ENCODE data around the gene HCAR3.
"Not testable (repeated sequence)": the region's sequence is repeated elsewhere in the genome, so short reads cannot be mapped to it uniquely, and the experiment has no call there.

Gene HCAR3

GRCh38 chr12:122721057-122721545 is 4.5 kb upstream of the HCAR3 start:
- DNase-seq: no peak

GRCh38 chr12:122715211-122715610 is 1.4 kb downstream of the HCAR3 start:
- DNase-seq: not testable (repeated sequence)

GRCh38 chr12:122713491-122714188 is 3.0 kb downstream of the HCAR3 start:
- not testable (repeated sequence) for DNase-seq

GRCh38 chr12:122711266-122711665 is 5.3 kb downstream of the HCAR3 start:
- DNase-seq: not testable (repeated sequence)

- not testable (repeated sequence) for DNase-seq
Measured at GRCh38 chr12:122710341-122710740, 6.3 kb downstream of the HCAR3 start.

- not testable (repeated sequence) for DNase-seq
Measured at GRCh38 chr12:122709287-122709686, 7.3 kb downstream of the HCAR3 start.

- not testable (repeated sequence) for DNase-seq
Measured at GRCh38 chr12:122703841-122704240, 12.8 kb downstream of the HCAR3 start.

GRCh38 chr12:122702890-122703611 is 13.6 kb downstream of the HCAR3 start, which contains the start of gene HCAR2:
Gene HCAR2 (minus strand): TSS chr12:122703357. CDS start chr12:122703283, 74 bp downstream.
- DNase-seq: not testable (repeated sequence)

GRCh38 chr12:122701481-122701880 is 15.1 kb downstream of the HCAR3 start:
- not testable (repeated sequence) for DNase-seq

- DNase-seq: not testable (repeated sequence)
Measured at GRCh38 chr12:122700038-122700710, 16.4 kb downstream of the HCAR3 start.

- not testable (repeated sequence) for DNase-seq
Measured at GRCh38 chr12:122696922-122697321, 19.7 kb downstream of the HCAR3 start.

- DNase-seq: no peak
Measured at GRCh38 chr12:122691566-122691965, 25.0 kb downstream of the HCAR3 start.

GRCh38 chr12:122688291-122688690 is 28.3 kb downstream of the HCAR3 start:
- no peak for DNase-seq

GRCh38 chr12:122687086-122687485 is 29.5 kb downstream of the HCAR3 start:
- no peak for DNase-seq

GRCh38 chr12:122686538-122686937 is 30.1 kb downstream of the HCAR3 start:
- no peak for DNase-seq

- no peak for DNase-seq
Measured at GRCh38 chr12:122684297-122684813, 32.3 kb downstream of the HCAR3 start.

GRCh38 chr12:122681814-122682213 is 34.8 kb downstream of the HCAR3 start:
- no peak for DNase-seq

- DNase-seq: not testable (repeated sequence)
Measured at GRCh38 chr12:122680989-122681388, 35.6 kb downstream of the HCAR3 start.

- DNase-seq: not testable (repeated sequence)
Measured at GRCh38 chr12:122676781-122677180, 39.8 kb downstream of the HCAR3 start.

GRCh38 chr12:122676015-122676414 is 40.6 kb downstream of the HCAR3 start:
- DNase-seq: not testable (repeated sequence)

- no peak for DNase-seq
Measured at GRCh38 chr12:122672515-122672914, 44.1 kb downstream of the HCAR3 start.

- no peak for DNase-seq
Measured at GRCh38 chr12:122669397-122670070, 47.1 kb downstream of the HCAR3 start.
